GM19023 (cell line): Measurements from ENCODE around the gene NKRF.
A peak's percentile ranks its signal among the peaks of the same experiment; 100 is the strongest.
"Not testable (repeated sequence)": the region's sequence is repeated elsewhere in the genome, so short reads cannot be mapped to it uniquely, and the experiment has no call there.

ENCODE experiments used
- ATAC-seq: cut with Tn5 transposase; IDR thresholded peaks from one replicate; pipeline ENCODE4 v1.9.1; 2021; ENCODE audit warnings: mild to moderate bottlenecking, moderate library complexity; ENCODE audit not compliant: unreplicated experiment

Gene NKRF

DNA sequence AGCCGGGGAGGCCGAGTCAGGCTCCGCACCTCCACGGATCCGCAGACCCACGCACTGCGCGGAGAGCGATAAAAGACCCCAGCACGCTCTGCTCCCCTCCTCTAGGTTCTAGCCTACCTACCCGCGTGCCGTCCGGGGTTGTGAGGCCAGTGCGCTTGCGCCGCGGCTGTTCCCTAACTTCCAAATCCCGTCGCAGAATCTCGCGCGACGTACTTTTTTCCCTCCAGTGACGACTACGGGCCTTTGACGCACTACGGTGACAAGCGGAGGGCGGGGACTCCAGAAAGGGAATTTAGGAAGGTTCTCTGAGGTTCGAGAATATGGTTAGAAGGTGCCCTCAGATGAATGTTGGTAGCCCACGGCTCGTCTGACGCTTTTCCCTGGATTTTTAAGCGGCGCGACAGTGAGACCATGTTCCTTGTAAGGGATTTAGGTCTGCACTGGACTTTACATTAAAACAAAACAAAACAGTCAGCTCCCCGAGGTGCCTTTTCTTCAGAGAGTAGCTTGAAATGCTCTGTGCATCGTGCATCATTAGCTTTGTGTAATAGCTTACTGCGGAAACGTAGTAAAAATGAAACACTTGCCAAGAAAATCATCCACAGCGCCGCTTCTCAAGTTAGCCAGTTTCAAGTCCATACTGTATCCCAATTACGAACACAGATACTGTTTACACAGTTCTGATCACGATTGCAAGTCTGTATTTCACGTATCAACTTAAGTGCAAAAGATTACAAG, at the start of gene NKRF:
TSS of gene NKRF (minus strand) at position 145 of the 738 bp plus-strand sequence.
- ATAC-seq, result peak; percentile 73

DNA sequence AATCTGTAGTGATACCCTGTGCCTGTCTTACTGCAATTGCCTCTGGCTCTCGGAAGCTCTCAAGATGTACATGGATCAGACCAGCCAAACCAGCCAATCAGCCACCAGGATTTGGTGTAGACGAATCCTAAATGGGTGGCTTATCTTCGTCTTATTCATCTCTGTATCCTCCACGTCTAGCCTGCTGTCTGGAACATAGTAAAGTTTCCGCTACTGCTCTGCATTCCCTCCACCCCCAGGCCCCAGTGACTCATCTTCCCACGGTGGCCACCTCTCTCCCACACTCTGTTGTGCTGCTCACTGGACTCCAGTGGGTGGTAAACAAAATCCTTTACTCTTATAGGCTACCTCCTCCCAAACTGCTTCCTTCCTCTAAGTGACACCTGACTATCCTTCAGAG, 48.9 kb upstream of the NKRF start:
- no peak for ATAC-seq

DNA sequence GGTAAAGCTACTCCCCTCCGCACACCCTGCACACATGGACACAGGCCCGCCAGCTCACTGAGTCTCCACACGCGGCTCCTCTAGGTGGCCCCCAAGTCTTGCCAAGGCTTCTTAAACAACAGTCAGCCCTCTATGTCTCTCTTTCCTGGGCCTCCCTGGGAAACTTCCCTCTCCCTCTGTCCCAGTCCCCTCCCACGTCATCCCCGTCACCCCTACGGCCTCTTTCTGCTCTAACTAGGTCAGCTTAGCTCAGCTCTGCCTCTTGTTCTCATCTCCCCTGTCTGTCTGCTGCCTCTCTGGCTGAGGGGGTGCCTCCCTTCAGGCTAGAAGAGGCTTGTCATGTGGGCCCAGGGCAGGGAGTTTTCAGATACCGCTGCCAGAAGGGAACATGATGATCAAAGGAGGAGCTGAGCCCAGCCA, 47.9 kb upstream of the NKRF start:
- ATAC-seq, result no peak

DNA sequence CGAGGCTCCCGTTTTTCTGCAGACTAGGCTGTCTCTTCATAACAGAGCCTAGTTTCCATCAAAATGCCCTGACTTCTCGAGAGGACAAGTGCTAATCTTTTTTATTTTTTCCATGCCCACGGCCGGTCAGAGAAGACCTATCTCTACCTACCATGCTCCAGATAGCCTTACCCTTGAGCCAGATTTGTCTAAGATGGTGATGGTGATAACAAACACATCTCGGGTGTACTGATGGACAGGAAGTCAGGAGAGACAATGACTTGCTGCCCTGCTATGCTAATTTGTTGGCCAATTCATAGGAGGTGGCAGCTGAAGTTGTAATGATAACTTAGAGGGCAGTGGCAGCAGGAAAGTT, 42.2 kb upstream of the NKRF start:
- peak; percentile 9 for ATAC-seq

DNA sequence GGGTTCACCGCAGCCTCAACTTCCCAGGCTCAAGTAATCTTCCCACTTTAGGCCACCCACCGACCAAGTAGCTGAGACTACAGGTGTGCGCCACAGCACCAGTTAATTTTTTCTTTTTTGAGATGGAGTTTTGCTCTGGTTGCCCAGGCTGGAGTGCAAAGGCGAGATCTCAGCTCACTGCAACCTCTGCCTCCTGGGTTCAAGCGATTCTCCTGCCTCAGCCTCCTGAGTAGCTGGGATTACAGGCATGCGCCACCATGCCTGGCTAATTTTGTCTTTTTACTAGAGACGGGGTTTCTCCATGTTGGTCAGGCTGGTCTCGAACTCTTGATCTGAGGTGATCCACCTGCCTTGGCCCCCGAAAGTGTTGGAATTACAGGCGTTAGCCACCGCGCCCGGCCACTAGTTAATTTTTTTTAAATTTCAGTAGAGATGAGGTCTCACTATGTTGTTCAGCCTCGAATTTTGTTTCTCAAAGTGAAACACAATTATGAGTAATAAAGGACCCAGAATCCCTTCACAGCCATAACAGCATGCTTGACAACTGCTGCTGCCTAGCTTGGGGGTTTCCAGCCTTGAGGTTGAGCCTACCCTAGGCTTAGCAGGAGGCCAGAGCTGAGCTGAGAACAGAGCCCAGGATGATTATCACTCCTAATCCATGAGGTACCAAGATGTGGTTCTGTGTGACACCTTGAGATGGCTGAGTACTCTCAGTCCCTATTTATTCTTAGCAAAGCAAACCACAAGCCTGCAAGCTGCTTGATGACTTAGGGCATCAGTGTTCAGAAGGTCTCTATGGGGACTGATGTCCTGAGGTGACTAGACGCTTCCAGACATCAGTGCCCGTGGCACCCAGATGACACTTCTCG, 41.6 kb upstream of the NKRF start:
- peak; percentile 95 for ATAC-seq

DNA sequence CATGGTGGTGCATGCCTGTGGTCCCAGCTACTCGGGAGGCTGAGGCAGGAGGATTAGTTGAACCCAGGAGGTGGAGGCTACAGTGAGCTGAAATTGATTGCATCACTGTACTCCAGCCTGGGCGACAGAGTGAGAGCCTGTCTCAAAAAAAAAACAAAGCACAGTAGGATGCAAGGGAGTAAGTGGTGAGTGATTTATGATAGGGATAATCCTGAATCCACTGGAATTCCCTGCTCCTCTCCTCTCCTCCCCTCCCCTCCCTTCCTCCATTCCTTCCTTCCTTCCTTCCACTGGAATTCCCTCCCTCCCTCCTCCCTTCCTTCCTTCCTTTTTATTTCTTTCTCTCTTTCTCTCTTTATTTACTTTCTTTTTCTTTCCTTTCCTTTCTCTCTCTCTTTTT, 40.9 kb upstream of the NKRF start:
- no peak for ATAC-seq

DNA sequence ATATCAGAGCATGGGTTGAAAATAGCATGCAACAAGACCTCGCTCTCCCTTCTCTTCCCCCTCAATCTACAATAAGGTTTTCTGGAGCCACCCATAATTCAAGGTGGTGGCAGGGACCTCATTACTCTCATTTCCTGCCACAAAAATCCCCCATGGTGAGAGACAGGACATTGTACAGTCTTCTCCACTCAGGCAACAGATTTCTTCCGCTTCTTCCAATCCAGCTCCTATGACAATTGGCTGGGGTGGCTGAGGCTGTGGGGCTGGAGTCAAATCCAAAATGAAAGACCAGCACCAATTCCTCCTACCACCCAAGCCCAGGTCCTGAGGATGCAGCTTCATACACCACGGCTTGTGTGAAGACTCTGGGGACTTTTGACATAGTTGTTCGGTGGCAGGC, 40.3 kb upstream of the NKRF start:
- peak; percentile 18 for ATAC-seq

DNA sequence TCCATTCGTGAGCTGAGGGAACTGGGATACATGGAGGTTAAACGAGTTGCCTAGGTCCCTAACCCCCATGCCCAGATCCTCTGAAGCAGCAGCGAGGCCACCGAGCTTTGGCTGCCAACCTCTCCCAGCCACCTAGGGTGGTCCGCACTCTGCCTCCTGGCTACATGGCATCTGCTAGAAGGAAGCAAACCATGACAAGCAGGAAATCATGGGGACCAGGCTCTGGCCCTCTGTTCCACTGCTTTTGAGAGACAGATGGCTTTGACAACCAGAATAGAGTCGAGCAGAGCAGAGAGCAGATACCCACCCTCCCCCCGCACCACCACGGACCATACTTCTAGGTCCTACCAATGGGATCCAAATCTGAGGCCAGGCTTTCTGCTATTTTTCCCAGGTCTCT, 37.5 kb upstream of the NKRF start:
- ATAC-seq, result no peak

DNA sequence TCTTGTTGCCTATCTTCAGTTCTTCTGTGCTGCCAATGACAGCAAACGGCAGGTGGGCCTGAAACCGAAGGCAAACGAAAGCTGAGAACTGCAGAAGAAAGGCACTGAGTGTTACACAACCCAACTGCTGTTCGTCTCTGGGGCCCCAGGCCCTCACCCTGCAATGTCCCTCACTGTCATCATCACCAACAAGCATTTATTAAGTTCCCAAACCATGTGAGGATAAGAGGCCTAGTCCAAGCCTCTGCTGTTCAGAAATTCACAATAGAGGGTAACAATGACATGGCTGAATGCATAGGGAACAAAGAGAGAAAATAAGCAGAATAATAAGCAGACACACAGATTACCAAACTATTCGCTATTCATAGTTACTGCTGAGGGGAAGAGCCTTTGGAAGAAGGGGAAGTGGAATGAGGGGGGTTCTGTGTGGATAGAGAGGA, 34.5 kb upstream of the NKRF start:
- ATAC-seq, result no peak

DNA sequence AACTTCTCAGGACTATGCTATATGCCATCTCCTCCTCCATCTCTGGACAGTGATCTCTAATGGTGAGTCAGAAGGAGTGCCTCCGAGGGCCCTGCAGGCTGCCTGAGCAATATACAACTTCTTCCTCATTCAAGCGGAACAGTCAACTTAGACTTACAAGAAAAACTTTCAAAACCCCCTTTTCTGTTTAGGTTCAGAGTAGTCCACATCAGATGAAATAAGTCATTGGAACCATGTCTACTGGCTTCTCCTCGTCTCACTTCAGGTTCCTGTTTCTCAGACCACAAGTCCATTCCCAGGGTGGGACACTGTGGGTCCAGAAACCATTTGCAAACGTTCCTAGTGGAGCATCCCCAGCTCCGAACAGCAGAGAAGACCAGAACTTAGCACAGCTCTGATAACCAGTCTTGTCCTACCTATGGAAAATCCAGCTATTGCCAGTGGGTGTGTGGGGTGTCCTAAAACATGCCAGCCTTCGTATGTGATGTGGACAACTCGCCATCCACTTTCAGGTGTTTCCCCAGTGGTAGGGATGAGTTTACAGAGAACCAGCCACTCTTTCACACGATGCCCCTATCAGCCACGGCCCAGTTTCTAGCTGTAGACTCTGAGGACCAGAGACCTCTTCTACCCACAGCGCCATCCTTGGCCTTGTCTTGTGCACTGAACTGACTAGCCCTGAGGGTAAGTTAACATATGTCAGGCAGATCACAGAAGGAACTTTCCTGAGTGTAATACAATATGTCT, 32.7 kb upstream of the NKRF start:
- ATAC-seq, result peak; percentile 70

DNA sequence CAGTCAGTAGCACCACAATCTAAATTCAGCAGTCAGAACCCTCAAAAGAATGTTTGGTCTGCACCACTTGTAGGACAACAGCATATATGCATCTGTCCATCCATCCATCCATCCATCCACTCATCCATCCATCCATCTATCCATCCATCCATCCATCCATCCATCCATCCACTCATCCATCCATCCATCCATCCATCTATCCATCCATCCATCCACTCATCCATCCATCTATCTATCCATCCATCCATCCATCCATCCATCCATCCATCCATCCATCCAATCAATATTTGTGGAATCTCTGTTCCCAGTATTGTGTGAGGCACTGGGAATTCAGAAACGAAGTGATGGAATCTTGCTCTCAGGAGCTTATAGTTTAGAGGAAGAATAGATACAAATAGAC, 31.2 kb upstream of the NKRF start:
- not testable (repeated sequence) for ATAC-seq

DNA sequence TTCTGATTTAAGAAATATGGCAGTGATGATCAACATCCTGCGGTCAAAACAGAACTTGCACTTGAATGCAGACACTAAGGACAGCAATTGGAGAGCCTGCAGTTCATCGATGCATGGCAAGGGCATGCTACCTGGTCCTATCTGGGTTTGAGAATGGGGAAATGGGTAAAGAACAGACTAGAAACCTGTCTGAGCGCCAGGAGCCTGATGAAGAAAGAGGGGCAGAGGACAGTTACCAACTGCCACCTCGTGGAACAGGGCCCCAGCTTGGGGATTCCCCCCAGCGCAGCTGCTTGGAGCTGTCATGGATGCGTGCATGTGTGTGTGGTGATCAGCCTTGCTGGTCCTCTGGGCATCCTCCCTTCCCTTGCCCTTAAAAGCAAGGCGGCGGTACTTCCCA, 30.2 kb upstream of the NKRF start:
- peak; percentile 48 for ATAC-seq

DNA sequence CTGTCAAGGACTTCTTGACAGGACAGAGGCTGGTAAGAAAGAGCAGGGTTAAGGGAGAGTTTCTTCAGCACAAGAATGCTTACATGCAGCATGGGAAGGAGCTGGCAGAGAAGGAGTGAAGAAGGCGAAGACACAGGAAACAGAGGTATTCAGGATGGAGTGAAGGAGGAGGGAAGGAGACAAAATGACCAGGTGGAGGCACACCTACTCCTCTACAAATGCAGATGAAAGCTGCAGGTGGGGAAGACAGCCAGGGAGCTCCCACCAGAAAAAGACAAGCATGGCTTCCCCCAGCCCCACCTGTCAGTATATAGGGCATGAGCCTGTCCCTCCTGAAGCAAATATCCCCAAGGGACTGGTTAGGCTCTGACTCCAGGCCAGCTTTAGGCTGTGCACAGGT, 29.6 kb upstream of the NKRF start:
- peak; percentile 1 for ATAC-seq

DNA sequence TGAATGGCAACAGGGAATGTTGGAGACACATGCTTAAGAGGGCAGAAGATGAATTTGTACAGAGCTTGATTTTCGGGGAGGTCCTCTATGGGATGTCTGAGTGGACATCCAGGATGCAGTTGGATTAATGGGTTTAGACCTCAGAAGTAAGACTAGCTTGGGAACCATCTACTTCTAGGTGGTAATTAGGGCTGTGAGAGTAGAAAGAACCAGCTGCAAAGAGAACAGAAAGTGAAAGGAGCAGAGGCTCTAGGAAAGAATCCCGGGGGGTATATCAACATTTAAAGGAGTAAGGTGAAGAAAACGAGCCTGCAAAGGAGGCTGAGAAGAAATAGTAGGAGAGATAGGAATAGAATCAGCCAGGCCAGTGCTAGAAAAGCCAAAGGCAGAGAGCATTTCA, 29.0 kb upstream of the NKRF start:
- no peak for ATAC-seq

DNA sequence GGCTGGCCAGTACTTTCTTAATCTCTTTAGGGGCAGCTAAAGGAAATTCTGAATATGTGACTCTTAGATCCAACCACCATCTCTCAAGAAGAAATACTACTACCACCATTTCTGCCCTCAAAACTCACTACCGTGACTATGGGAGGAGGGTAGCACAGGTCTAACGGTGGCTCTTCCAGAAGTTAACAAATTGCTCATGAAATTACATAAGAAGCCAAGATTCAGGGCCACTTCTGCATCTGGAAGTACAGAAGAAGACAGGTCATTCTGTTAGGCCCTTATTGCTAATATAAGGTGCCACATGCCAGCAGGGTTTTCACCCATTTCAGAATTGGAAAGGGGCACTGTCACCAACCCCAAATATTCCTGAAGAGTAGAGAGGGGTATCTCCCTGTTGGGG, 19.6 kb upstream of the NKRF start:
- no peak for ATAC-seq

DNA sequence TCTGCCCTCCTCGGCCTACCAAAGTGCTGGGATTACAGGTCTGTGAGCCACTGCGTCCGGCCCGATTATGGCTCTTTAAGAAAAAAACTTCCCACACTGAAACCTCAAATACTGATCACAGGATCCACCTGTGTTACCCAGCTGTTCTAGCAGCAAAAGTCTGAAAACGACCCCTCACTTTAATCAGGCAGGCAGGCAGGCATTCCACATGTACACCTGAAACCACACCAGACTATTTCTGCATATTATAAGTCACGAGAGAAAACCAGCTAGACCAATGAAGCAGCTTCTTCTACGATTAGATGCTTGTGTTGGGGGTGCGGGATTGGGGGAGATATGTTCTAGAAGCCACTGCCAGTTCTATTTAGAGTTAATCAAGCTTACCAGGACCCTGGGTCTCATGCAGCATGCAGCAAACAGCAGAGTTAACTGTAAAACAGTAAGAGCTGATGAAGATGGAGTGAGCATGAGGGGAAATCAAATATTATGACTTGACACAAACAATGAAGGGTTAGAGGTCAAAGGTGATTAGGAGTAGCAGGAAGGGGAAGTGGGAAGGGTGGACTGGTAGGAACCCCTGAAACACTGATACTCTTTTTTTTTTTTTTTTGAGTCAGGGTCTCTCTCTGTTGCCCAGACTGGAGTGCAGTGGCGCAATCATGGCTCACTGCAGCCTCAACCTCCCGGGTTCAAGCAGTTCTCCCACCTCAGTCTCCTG, 18.9 kb upstream of the NKRF start:
- ATAC-seq, result no peak

DNA sequence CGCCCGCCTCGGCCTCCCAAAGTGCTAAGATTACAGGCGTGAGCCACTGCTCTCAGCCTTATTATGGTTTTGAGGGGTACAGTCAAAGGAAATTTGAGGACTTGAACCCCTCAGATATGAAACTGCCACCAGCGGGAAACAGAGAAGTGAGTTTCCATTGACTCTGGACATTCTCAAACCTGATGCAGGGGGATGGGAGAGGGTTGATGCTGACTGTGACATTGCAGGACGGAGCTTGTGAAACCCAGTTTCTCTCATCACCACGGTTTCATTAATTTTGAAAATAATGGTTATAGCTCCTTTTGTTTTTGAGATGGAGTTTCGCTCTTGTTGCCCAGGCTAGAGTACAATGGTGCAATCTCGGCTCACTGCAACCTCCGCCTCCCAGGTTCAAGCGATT, 18.2 kb upstream of the NKRF start:
- no peak for ATAC-seq

DNA sequence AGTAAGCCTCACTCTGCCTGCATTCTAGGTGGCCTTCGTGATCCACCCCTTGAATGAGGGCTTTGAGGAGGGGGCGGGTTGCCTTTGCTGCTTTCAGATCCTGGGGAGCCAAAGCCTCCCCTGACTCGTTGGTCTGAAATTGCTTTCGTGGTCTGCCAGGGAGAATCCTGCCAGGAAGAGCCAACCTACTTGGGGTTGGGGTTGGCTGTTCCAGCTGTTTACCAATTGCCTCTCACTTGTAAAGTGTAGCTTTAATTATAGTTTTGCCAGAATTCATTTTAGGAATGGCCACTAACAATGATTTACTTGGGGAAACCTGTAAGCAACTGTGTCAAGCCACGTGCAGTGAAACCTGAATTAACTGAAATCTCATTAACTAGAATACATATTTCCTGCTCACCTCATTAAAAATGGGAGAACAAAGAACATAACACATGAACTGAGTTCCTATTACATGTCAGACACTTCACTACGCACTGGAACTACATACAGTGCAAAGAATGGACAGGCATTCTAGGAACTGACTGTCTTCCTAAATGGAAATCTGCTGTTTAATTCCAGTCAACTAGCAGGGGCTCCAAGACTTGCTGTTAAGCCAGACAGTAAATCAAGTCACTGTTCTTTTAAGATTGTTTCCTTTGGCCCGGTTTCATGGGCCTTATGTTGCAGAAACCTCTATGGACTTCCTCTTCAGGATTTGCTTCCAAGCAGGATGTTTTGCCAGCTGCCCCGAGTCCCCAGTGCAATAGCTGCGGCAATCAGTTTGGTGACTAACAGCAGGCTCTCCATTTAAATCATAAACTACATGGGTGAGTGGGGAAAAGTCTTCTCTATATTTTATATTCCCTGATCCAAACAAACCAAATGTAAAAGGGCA, 16.4 kb upstream of the NKRF start:
- no peak for ATAC-seq

DNA sequence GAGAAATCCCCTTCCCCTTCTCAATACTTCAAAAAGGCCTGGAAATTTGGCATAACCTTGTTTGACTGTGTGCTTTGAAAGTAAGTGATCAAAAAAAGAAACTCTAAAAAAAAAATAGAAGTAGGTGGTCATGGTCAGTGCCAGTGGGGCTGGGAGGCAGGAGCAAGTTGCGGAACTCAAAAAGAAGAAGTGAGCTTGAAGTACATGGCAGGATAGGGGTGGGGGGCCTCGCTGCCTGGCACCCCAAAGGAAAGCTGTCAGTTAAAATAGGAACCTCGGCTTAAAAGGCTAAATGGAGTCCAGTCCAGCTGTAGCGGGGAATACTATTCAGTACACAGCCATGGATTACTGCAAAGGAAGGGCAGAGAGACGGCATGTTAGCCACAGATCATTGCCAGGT, 12.2 kb upstream of the NKRF start:
- peak; percentile 26 for ATAC-seq
